ENCODE measurements around the gene MRPL49. TPM values are rescaled to one million over a fixed set of nuclear protein-coding genes. Genes with fewer than 3 reads are reported as not detected.

MRPL49 gene
- total RNA-seq, 1 donor from 2014 or later: 45.1 TPM

DNA sequence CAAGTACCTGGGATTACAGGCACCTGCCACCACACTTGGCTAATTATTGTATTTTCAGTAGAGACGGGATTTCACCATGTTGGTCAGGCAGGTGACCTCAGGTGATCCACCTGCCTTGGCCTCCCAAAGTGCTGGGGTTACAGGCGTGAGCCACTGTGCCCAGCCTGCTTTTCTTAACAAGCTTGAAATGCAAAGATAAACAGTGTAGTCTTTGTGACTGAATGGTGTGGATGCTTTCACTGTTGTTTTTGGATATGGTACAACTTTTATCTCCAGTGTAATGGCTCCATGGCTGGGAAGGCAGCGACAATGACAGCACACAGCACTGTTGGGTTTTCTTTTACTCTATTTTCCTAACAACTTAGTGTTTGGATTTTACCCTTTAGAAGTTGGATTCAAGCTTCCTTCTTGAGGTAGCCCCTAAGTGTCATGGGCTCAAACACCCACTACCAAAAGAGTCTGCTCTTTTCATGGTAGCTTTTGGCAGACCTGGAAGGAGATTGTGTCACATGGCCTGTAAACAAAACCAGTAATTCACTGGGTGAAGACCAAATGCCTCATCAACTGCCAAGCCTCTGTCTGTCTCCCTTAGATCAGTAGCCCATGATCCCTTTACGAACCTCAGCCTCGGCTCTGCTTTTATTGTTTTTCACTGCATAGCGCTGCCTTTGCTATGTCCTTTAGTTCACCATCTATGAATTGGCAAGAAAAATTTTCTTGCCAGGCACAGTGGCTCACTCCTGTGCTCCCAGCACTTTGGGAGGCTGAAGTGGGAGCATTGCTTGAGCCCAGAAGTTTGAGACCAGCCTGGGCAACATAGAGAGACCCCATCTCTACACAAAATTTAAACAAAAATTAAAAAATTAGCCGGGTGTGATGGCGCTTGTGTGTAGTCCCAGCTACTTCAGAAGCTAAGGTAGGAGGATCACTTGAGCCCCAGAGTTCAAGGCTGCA, 19.7 kb upstream of the MRPL49 start:
- H2AFZ ChIP-seq (ENCODE audit: low read depth, low read length): no peak overlapping the region
- FAIRE-seq: no peak
- H3K4me3 ChIP-seq (ENCODE audit: insufficient read depth, low read depth, low read length): no peak overlapping the region
- H3K79me2 ChIP-seq (ENCODE audit: insufficient read depth, low read length): peaks cover 47% of the 10 kb centered on the region
- H3K9me3 ChIP-seq (ENCODE audit: insufficient read depth, low read depth, low read length): no peaks in the 10 kb centered on the region
- Mint-ChIP-seq H3K4me3 (ENCODE audit: unreplicated experiment) (no peak overlapping the region), H3K4me1 (ENCODE audit: low read depth, unreplicated experiment) (peaks cover 13% of the 10 kb centered on the region), H3K27me3 (ENCODE audit: low read depth, unreplicated experiment) (no peaks in the 10 kb centered on the region), H3K27ac (ENCODE audit: unreplicated experiment) (no peak overlapping the region), H3K9me3 (ENCODE audit: unreplicated experiment) (no peaks in the 10 kb centered on the region), H3K36me3 (ENCODE audit: low read depth, unreplicated experiment) (peaks cover 4% of the 10 kb centered on the region)
- H4K20me1 ChIP-seq (ENCODE audit: insufficient read depth, low read length): peaks cover 61% of the 10 kb centered on the region
- peak overlapping the region; percentile 42 for H3K4me2 ChIP-seq (ENCODE audit: low read length)
- no peak overlapping the region for H3K9ac ChIP-seq (ENCODE audit: low read length)
- H3K27me3 ChIP-seq (ENCODE audit: insufficient read depth, low read length): no peaks in the 10 kb centered on the region
- DNase-seq (ENCODE audit: low read depth): no peak
- H3K36me3 ChIP-seq (ENCODE audit: insufficient read depth, low read length): no peaks in the 10 kb centered on the region
- TF ChIP-seq EZH2 (IDR thresholded peaks at IDR 0.05; ENCODE audit: insufficient read depth, low read length): no peak
- TF ChIP-seq, protein P1, sequence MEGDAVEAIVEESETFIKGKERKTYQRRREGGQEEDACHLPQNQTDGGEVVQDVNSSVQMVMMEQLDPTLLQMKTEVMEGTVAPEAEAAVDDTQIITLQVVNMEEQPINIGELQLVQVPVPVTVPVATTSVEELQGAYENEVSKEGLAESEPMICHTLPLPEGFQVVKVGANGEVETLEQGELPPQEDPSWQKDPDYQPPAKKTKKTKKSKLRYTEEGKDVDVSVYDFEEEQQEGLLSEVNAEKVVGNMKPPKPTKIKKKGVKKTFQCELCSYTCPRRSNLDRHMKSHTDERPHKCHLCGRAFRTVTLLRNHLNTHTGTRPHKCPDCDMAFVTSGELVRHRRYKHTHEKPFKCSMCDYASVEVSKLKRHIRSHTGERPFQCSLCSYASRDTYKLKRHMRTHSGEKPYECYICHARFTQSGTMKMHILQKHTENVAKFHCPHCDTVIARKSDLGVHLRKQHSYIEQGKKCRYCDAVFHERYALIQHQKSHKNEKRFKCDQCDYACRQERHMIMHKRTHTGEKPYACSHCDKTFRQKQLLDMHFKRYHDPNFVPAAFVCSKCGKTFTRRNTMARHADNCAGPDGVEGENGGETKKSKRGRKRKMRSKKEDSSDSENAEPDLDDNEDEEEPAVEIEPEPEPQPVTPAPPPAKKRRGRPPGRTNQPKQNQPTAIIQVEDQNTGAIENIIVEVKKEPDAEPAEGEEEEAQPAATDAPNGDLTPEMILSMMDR (IDR thresholded peaks at IDR 0.05; ENCODE audit: insufficient read depth, low read depth, low read length): no peak
- H3K4me1 ChIP-seq (ENCODE audit: insufficient read depth, low read length): peaks cover 15% of the 10 kb centered on the region
- H3K27ac ChIP-seq (ENCODE audit: low read depth, low read length): no peak overlapping the region

DNA sequence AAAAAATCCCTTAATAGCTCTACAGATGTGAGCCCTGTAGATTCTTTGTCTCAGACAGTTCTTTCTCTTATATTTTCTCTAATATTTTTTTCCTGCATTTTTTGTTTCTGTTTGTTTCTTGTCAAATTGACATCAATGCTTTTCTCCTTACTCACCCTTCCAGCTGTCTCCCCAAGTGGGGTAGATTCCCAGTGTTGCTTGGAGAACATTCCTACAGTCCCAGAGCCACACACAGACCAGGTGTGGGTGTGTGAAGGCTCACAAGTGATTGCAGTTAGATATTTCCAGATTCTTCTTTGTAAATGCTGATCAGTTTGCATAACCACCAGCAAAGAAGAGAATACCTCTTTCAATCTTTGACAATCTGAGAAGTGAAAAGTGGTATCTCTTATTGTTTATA, 18.6 kb upstream of the MRPL49 start:
- peak overlapping the region; percentile 21 for H3K4me3 Mint-ChIP-seq (ENCODE audit: unreplicated experiment)

More for the DNA sequence above, 18.6 kb upstream of the MRPL49 start:
- Histone ChIP-seq H3K27ac (ENCODE audit: low read depth, low read length) (no peak overlapping the region), H3K9me3 (ENCODE audit: insufficient read depth, low read depth, low read length) (no peaks in the 10 kb centered on the region), H4K20me1 (ENCODE audit: insufficient read depth, low read length) (peaks cover 56% of the 10 kb centered on the region), H3K4me1 (ENCODE audit: insufficient read depth, low read length) (peaks cover 15% of the 10 kb centered on the region), H2AFZ (ENCODE audit: low read depth, low read length) (no peak overlapping the region), H3K4me3 (ENCODE audit: insufficient read depth, low read depth, low read length) (no peak overlapping the region), H3K4me2 (ENCODE audit: low read length) (no peak overlapping the region), H3K79me2 (ENCODE audit: insufficient read depth, low read length) (peaks cover 38% of the 10 kb centered on the region), H3K9ac (ENCODE audit: low read length) (no peak overlapping the region), H3K36me3 (ENCODE audit: insufficient read depth, low read length) (no peaks in the 10 kb centered on the region), H3K27me3 (ENCODE audit: insufficient read depth, low read length) (no peaks in the 10 kb centered on the region)
- FAIRE-seq (no peak), DNase-seq (ENCODE audit: low read depth) (no peak)
- Mint-ChIP-seq H3K27me3 (ENCODE audit: low read depth, unreplicated experiment) (no peaks in the 10 kb centered on the region), H3K36me3 (ENCODE audit: low read depth, unreplicated experiment) (peaks cover 4% of the 10 kb centered on the region), H3K4me1 (ENCODE audit: low read depth, unreplicated experiment) (peaks cover 13% of the 10 kb centered on the region), H3K27ac (ENCODE audit: unreplicated experiment) (peak overlapping the region; percentile 18), H3K9me3 (ENCODE audit: unreplicated experiment) (no peaks in the 10 kb centered on the region)
- no peak for TF ChIP-seq EZH2 (IDR thresholded peaks at IDR 0.05; ENCODE audit: insufficient read depth, low read length)
- TF ChIP-seq, protein P1 (IDR thresholded peaks at IDR 0.05; ENCODE audit: insufficient read depth, low read depth, low read length): no peak

Data from astrocyte (in vitro differentiated cells and primary cell).